HepG2 (cell line): ENCODE data around the gene PDP2. TPM values are rescaled to one million over a fixed set of nuclear protein-coding genes. Genes with fewer than 3 reads are reported as not detected.

Source experiments
- AKAP8 ChIP-seq: sonication (generic); formaldehyde crosslinking; IDR thresholded peaks from 2 replicates; pipeline ENCODE4 v1.5.1; 2020; ENCODE audit warnings: mild to moderate bottlenecking, missing genetic modification reagents
- ARID5B ChIP-seq: IDR thresholded peaks from 2 replicates; pipeline ENCODE4 v1.4.0; 2020; ENCODE audit warnings: mild to moderate bottlenecking, missing genetic modification reagents
- CBX5 ChIP-seq: sonication (generic); formaldehyde crosslinking; IDR thresholded peaks from 2 replicates; pipeline ENCODE4 v1.4.0; 2020; ENCODE audit warnings: missing genetic modification reagents, borderline replicate concordance
- FOXM1 ChIP-seq: sonication (generic); formaldehyde crosslinking; IDR thresholded peaks from 2 replicates; pipeline ENCODE4 v1.5.0; 2020; ENCODE audit warnings: missing genetic modification reagents
- HDAC1 ChIP-seq: sonication (generic); formaldehyde crosslinking; IDR thresholded peaks from 2 replicates; pipeline ENCODE4 v1.5.1; 2020; ENCODE audit warnings: mild to moderate bottlenecking, missing genetic modification reagents
- HNRNPK ChIP-seq: fragments of 200-400 bp; formaldehyde crosslinking; IDR thresholded peaks from 2 replicates; pipeline ENCODE4 v1.6.1; 2018; ENCODE audit warnings: low read length, low read depth, moderate library complexity, mild to moderate bottlenecking; ENCODE audit not compliant: poor library complexity, severe bottlenecking
- MAZ ChIP-seq, 2 experiments: sonication (generic) in 1 of 2; formaldehyde crosslinking in 1 of 2; IDR thresholded peaks; 2 replicates each; pipeline versions ENCODE4 v1.5.0 to v1.6.1; 2012 to 2020; ENCODE audit warnings: low read depth in 2 of 2, mild to moderate bottlenecking in 2 of 2, borderline replicate concordance in 1 of 2, improper control_type of control experiment in 1 of 2, low read length in 1 of 2, missing genetic modification reagents in 1 of 2, moderate library complexity in 1 of 2
- NBN ChIP-seq: fragments of 450-650 bp; conservative IDR thresholded peaks from 2 replicates; pipeline ENCODE4 v1.6.1; 2017
- RCOR2 ChIP-seq: IDR thresholded peaks from 2 replicates; pipeline ENCODE4 v1.6.1; 2016; ENCODE audit warnings: missing biosample characterization, missing genetic modification reagents
- RERE ChIP-seq: IDR thresholded peaks from 2 replicates; pipeline ENCODE4 v1.6.1; 2016; ENCODE audit warnings: low read depth, missing genetic modification reagents, missing compliant biosample characterization
- TOPORS ChIP-seq: sonication (generic); formaldehyde crosslinking; IDR thresholded peaks from 2 replicates; pipeline ENCODE4 v1.8.0; 2023; ENCODE audit warnings: mild to moderate bottlenecking, missing genetic modification reagents
- ZBTB7A ChIP-seq: sonication (generic); formaldehyde crosslinking; IDR thresholded peaks from 2 replicates; pipeline ENCODE4 v1.8.0; 2022; ENCODE audit warnings: mild to moderate bottlenecking, missing genetic modification reagents
- ZFP36L1 ChIP-seq: sonication (generic); formaldehyde crosslinking; IDR thresholded peaks from 2 replicates; pipeline ENCODE4 v1.8.0; 2022; ENCODE audit warnings: mild to moderate bottlenecking, missing genetic modification reagents, moderate library complexity
- ZNF597 ChIP-seq: sonication (generic); formaldehyde crosslinking; IDR thresholded peaks from 2 replicates; pipeline ENCODE4 v1.5.0; 2020; ENCODE audit warnings: missing genetic modification reagents
- ZNF777 ChIP-seq: sonication (generic); formaldehyde crosslinking; IDR thresholded peaks from 2 replicates; pipeline ENCODE4 v1.4.0; 2020; ENCODE audit warnings: missing genetic modification reagents
- polyA plus RNA-seq, 8 experiments: library from polyadenylated mRNA; depleted of rRNA in 3 of 8; stranded (reverse) in 7 of 8; unstranded in 1 of 8; fragments of >200 nt; fragmentation: Illumina TruSeq in 4 of 8; extraction: Trizol in 4 of 8; gene quantifications; 2 replicates each; pipeline versions ENCODE4 v1.2.1 to v1.2.3, GENCODE V29; 2011 to 2016; ENCODE audit warnings: low read depth in 4 of 8, missing spikeins in 1 of 8, mixed read lengths in 1 of 8; ENCODE audit not compliant: insufficient read depth in 1 of 8
- total RNA-seq, 5 experiments: library from RNA; depleted of rRNA; stranded (reverse); fragments of >200 nt; fragmentation: Illumina TruSeq; extraction: Trizol; gene quantifications; 2 replicates each; pipeline ENCODE4 v1.2.3, GENCODE V29; 2016; ENCODE audit warnings: low read depth in 1 of 5
- TF ChIP-seq, protein P1 (sequence below): sonication (generic); formaldehyde crosslinking; IDR thresholded peaks from 2 replicates; pipeline ENCODE4 v1.4.0; 2020; ENCODE audit warnings: mild to moderate bottlenecking, low read depth, missing genetic modification reagents

The PDP2 gene
- total and polyA plus RNA-seq, 2 of the 13 experiments (the other 11 are each of a cell fraction or from before 2014, with no cell fraction given) = 12.8 to 15.8 TPM

- TF ChIP-seq RERE (CRISPR knock-in tag) = peak; percentile 47; the same call in 1 of the 2 replicates
- no peak for TF ChIP-seq MAZ (IDR thresholded peaks at IDR 0.05; ENCODE audit: borderline replicate concordance, low read depth, low read length)
- peak; percentile 65 for TF ChIP-seq MAZ (CRISPR knock-in tag; IDR thresholded peaks at IDR 0.05; ENCODE audit: low read depth)
- 0 out of 2 replicates have a peak, but pooled peaks have one; percentile 93 for TF ChIP-seq ZNF597 (CRISPR knock-in tag)
- peak; percentile 93; the same call in 1 of the 2 replicates for TF ChIP-seq ZBTB7A (CRISPR knock-in tag)
- peak; percentile 45; the same call in 1 of the 2 replicates for TF ChIP-seq RCOR2 (CRISPR knock-in tag)
- peak; percentile 77; the same call in 1 of the 2 replicates for TF ChIP-seq ARID5B (CRISPR knock-in tag)
- TF ChIP-seq FOXM1 = peak; percentile 77
- no peak; the same call in 1 of the 2 replicates for TF ChIP-seq CBX5
- TF ChIP-seq TOPORS (CRISPR knock-in tag) = no peak; the same call in 1 of the 2 replicates
- TF ChIP-seq ZFP36L1 (CRISPR knock-in tag) = peak; percentile 83; the same call in 1 of the 2 replicates
- TF ChIP-seq AKAP8 (CRISPR knock-in tag) = peak; percentile 79; the same call in 1 of the 2 replicates
- no peak for TF ChIP-seq NBN
- TF ChIP-seq, protein P1, sequence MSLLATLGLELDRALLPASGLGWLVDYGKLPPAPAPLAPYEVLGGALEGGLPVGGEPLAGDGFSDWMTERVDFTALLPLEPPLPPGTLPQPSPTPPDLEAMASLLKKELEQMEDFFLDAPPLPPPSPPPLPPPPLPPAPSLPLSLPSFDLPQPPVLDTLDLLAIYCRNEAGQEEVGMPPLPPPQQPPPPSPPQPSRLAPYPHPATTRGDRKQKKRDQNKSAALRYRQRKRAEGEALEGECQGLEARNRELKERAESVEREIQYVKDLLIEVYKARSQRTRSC (CRISPR knock-in tag) = peak; percentile 86; the same call in 1 of the 2 replicates
- peak; percentile 99 for TF ChIP-seq HDAC1 (CRISPR knock-in tag)
- peak; percentile 71 for TF ChIP-seq ZNF777 (CRISPR knock-in tag)
- TF ChIP-seq HNRNPK = peak; percentile 20
These were observed 54.0 kb downstream of the PDP2 start, which contains the start of gene CIAO2B (continued) for GRCh38 chr16:66934138-66934838.
